HepG2 (cell line): ENCODE measurements around the gene DNAI2. TPM values are rescaled to one million over a fixed set of nuclear protein-coding genes. Genes with fewer than 3 reads are reported as not detected.
A peak's percentile ranks its signal among the peaks of the same experiment; 100 is the strongest.

Source experiments
- ATAC-seq: fragments of 200-7000 bp; cut with Tn5 transposase; 3 replicates; pipeline ENCODE4 v1.9.1; 2020; ENCODE audit warnings: mild to moderate bottlenecking, moderate library complexity
- BruUV-seq: library from RNA; stranded (reverse); fragments of 400-500 nt; replicated peaks from 2 replicates; lab custom pipeline; 2021; lab: Mats Ljungman, UMichigan
- CTCF ChIA-PET: fragments of 300-600 bp; formaldehyde crosslinking; extraction: SDS; loops from one replicate; lab custom pipeline; 2021; ENCODE audit warnings: low total read pairs, inconsistent platforms, low intra/inter-chr PET ratio; lab: Yijun Ruan, JAX
- POLR2A ChIA-PET: fragments of 350-600 bp; sonication (Branson Sonifier 250); formaldehyde crosslinking; loops from one replicate; lab custom pipeline; 2020; ENCODE audit warnings: antibody characterized with exemption, inconsistent platforms; lab: Yijun Ruan, JAX
- DNase-seq: peaks from one replicate; pipeline ENCODE4 v3.0.0-alpha.2; 2015; ENCODE audit warnings: low spot score
- FAIRE-seq: peaks from 3 replicates; lab custom pipeline; 2011; peaks lifted over from hg19 to GRCh38; lab: Jason Lieb, UNC
- H2AFZ ChIP-seq: one replicate; pipeline ENCODE4 v1.6.1; 2011; ENCODE audit warnings: low read length, inconsistent platforms
- H3K27ac ChIP-seq: fragments of 300-600 bp; 3 replicates; pipeline ENCODE4 v1.8.0; 2011; ENCODE audit warnings: mixed run types, mild to moderate bottlenecking, mixed read lengths, low read length, inconsistent platforms; ENCODE audit not compliant: insufficient read depth; ENCODE audit errors: extremely low read length
- H3K27me3 ChIP-seq, 2 experiments: fragments of 200-600 bp in 1 of 2; 2 replicates in 1 of 2; 3 replicates in 1 of 2; pipeline versions ENCODE4 v1.6.0 to v1.8.0; 2011; ENCODE audit warnings: low read length in 2 of 2, mild to moderate bottlenecking in 2 of 2, moderate library complexity in 2 of 2, inconsistent platforms in 1 of 2; ENCODE audit not compliant: insufficient read depth in 2 of 2, control insufficient read depth in 1 of 2
- H3K36me3 ChIP-seq, 2 experiments: fragments of 200-600 bp in 1 of 2; replicated peaks in 1 of 2; 2 replicates in 1 of 2; 3 replicates in 1 of 2; pipeline versions ENCODE4 v1.5.1 to v1.8.0; 2011; ENCODE audit warnings: low read length in 2 of 2, inconsistent platforms in 1 of 2; ENCODE audit not compliant: insufficient read depth in 2 of 2, control insufficient read depth in 1 of 2
- H3K4me1 ChIP-seq: 2 replicates; pipeline ENCODE4 v1.5.1; 2012; ENCODE audit warnings: low read length, inconsistent platforms; ENCODE audit not compliant: insufficient read depth
- H3K4me2 ChIP-seq: 2 replicates; pipeline ENCODE4 v1.6.0; 2011; ENCODE audit warnings: low read depth, low read length, inconsistent platforms
- H3K4me3 ChIP-seq, 3 experiments: fragments of 200-600 bp in 1 of 3; sonication (generic), shearing (Covaris generic) in 1 of 3; replicated peaks in 1 of 3; 2 replicates each; pipeline ENCODE4 v1.5.1; 2011 to 2016; ENCODE audit warnings: low read length in 3 of 3, inconsistent platforms in 2 of 3, low read depth in 2 of 3, mild to moderate bottlenecking in 2 of 3, control low read depth in 1 of 3, mixed read lengths in 1 of 3; ENCODE audit not compliant: insufficient read depth in 1 of 3
- H3K79me2 ChIP-seq: one replicate; pipeline ENCODE4 v1.6.1; 2011; ENCODE audit warnings: low read length, inconsistent platforms; ENCODE audit not compliant: insufficient read depth
- H3K9ac ChIP-seq: 2 replicates; pipeline ENCODE4 v1.6.0; 2011; ENCODE audit warnings: mild to moderate bottlenecking, low read depth, low read length, inconsistent platforms; ENCODE audit not compliant: insufficient read depth
- H3K9me3 ChIP-seq: 2 replicates; pipeline ENCODE4 v1.5.1; 2012; ENCODE audit warnings: mild to moderate bottlenecking, low read length
- H4K20me1 ChIP-seq: 2 replicates; pipeline ENCODE4 v1.6.0; 2011; ENCODE audit warnings: inconsistent platforms, mild to moderate bottlenecking, low read length, moderate library complexity; ENCODE audit not compliant: insufficient read depth
- CREB1 ChIP-seq, 2 experiments: fragments of 450-650 bp in 1 of 2; IDR thresholded peaks; 2 replicates each; pipeline ENCODE4 v1.6.1; 2016 to 2017; ENCODE audit warnings: control low read depth in 1 of 2, mild to moderate bottlenecking in 1 of 2, missing compliant biosample characterization in 1 of 2, missing genetic modification characterization in 1 of 2
- HMG20A ChIP-seq: IDR thresholded peaks from 2 replicates; pipeline ENCODE4 v1.6.1; 2016; ENCODE audit warnings: borderline replicate concordance
- KLF15 ChIP-seq: sonication (generic); formaldehyde crosslinking; IDR thresholded peaks from 2 replicates; pipeline ENCODE4 v1.8.1; 2023; ENCODE audit warnings: borderline replicate concordance, mild to moderate bottlenecking, inconsistent platforms, missing genetic modification reagents, mixed read lengths
- MED1 ChIP-seq: sonication (generic); formaldehyde crosslinking; IDR thresholded peaks from 2 replicates; pipeline ENCODE4 v1.4.0; 2020; ENCODE audit warnings: missing genetic modification reagents
- MXI1 ChIP-seq: IDR thresholded peaks from 3 replicates; pipeline ENCODE4 v1.6.1; 2012; ENCODE audit warnings: low read depth, low read length, inconsistent platforms, borderline replicate concordance
- POLR2AphosphoS5 ChIP-seq: IDR thresholded peaks from 2 replicates; pipeline ENCODE4 v1.6.1; 2012; ENCODE audit warnings: low read depth, low read length
- PREB ChIP-seq: sonication (generic); formaldehyde crosslinking; IDR thresholded peaks from 2 replicates; pipeline ENCODE4 v1.4.0; 2020; ENCODE audit warnings: missing genetic modification reagents
- RORA ChIP-seq: sonication (generic); formaldehyde crosslinking; IDR thresholded peaks from 2 replicates; pipeline ENCODE4 v1.5.0; 2020; ENCODE audit warnings: mild to moderate bottlenecking, missing genetic modification reagents, moderate library complexity
- SKI ChIP-seq: fragments of 450-650 bp; IDR thresholded peaks from one replicate; pipeline ENCODE4 v1.6.1; 2018; ENCODE audit warnings: mild to moderate bottlenecking; ENCODE audit not compliant: partially characterized antibody
- THAP11 ChIP-seq: IDR thresholded peaks from 2 replicates; pipeline ENCODE4 v1.6.1; 2016; ENCODE audit warnings: missing biosample characterization, missing genetic modification reagents
- ZBTB8A ChIP-seq: sonication (generic); formaldehyde crosslinking; IDR thresholded peaks from 2 replicates; pipeline ENCODE4 v1.4.0; 2020; ENCODE audit warnings: mild to moderate bottlenecking, low read depth, missing genetic modification reagents, borderline replicate concordance
- ZNF546 ChIP-seq: sonication (generic); formaldehyde crosslinking; conservative IDR thresholded peaks from 2 replicates; pipeline ENCODE4 v1.8.1; 2023; ENCODE audit warnings: mild to moderate bottlenecking, missing genetic modification reagents
- ZNF597 ChIP-seq: sonication (generic); formaldehyde crosslinking; IDR thresholded peaks from 2 replicates; pipeline ENCODE4 v1.5.0; 2020; ENCODE audit warnings: missing genetic modification reagents
- WGBS: methylation state at CpG from one replicate; pipeline ENCODE4 v1.1.6; 2017; ENCODE audit warnings: low lambda C conversion rate; 5-methylcytosine and 5-hydroxymethylcytosine counted together
- in situ Hi-C: cut with HindIII; loops from 2 replicates; pipeline ENCODE4 v1.10.0; 2017; ENCODE audit warnings: low pct_unique_long_range_greater_than_20kb; ENCODE audit not compliant: extremely low pct_ligation_motif_present
- intact Hi-C: fragments of 100-400 bp; cut with micrococcal nuclease; formaldehyde crosslinking; loops from one replicate; pipeline ENCODE4 v1.10.0; 2022; ENCODE audit not compliant: unreplicated experiment
- polyA plus RNA-seq, 8 experiments: library from polyadenylated mRNA; depleted of rRNA in 3 of 8; stranded (reverse) in 7 of 8; unstranded in 1 of 8; fragments of >200 nt; fragmentation: Illumina TruSeq in 4 of 8; extraction: Trizol in 4 of 8; gene quantifications; 2 replicates each; pipeline versions ENCODE4 v1.2.1 to v1.2.3, GENCODE V29; 2011 to 2016; ENCODE audit warnings: low read depth in 4 of 8, missing spikeins in 1 of 8, mixed read lengths in 1 of 8; ENCODE audit not compliant: insufficient read depth in 1 of 8
- total RNA-seq, 5 experiments: library from RNA; depleted of rRNA; stranded (reverse); fragments of >200 nt; fragmentation: Illumina TruSeq; extraction: Trizol; gene quantifications; 2 replicates each; pipeline ENCODE4 v1.2.3, GENCODE V29; 2016; ENCODE audit warnings: low read depth in 1 of 5
- TF ChIP-seq, protein P1 (sequence below): sonication (generic); formaldehyde crosslinking; IDR thresholded peaks from 2 replicates; pipeline ENCODE4 v1.4.0; 2020; ENCODE audit warnings: missing genetic modification reagents, borderline replicate concordance

The DNAI2 gene
- total and polyA plus RNA-seq, 2 of the 13 experiments (the other 11 are each of a cell fraction or from before 2014, with no cell fraction given): not detected

GRCh38 chr17:74336307-74336706, 62.3 kb downstream of the DNAI2 start:
- Histone ChIP-seq H3K27ac (no peak overlapping the region), H3K9ac (no peak overlapping the region), H3K27me3 (peaks cover 10 to 44% of the 10 kb centered on the region in 2 experiments; a peak in 4 of 5 replicates), H3K9me3 (no peaks in the 10 kb centered on the region), H2AFZ (no peak overlapping the region), H3K4me2 (no peak overlapping the region), H3K79me2 (no peaks in the 10 kb centered on the region), H3K36me3 (no peaks in the 10 kb centered on the region), H3K4me3 (no peak overlapping the region), H4K20me1 (no peaks in the 10 kb centered on the region), H3K4me1 (peaks cover 10% of the 10 kb centered on the region)
- 19% methylated on average over 7 of the region's 7 CpGs for WGBS
- in situ Hi-C loops: no loop called here
- no TSS peak for BruUV-seq
- intact Hi-C loops: no loop called here
- ChIA-PET CTCF (no interaction called here), POLR2A (no interaction called here)
- FAIRE-seq (no peak), DNase-seq (no peak), ATAC-seq (no peak)
- TF ChIP-seq CREB1 (IDR thresholded peaks at IDR 0.05) (peak; percentile 55; the same call in 1 of the 2 replicates), CREB1 (CRISPR knock-in tag; IDR thresholded peaks at IDR 0.05) (no peak), ZNF546 (CRISPR knock-in tag) (no peak)

DNA sequence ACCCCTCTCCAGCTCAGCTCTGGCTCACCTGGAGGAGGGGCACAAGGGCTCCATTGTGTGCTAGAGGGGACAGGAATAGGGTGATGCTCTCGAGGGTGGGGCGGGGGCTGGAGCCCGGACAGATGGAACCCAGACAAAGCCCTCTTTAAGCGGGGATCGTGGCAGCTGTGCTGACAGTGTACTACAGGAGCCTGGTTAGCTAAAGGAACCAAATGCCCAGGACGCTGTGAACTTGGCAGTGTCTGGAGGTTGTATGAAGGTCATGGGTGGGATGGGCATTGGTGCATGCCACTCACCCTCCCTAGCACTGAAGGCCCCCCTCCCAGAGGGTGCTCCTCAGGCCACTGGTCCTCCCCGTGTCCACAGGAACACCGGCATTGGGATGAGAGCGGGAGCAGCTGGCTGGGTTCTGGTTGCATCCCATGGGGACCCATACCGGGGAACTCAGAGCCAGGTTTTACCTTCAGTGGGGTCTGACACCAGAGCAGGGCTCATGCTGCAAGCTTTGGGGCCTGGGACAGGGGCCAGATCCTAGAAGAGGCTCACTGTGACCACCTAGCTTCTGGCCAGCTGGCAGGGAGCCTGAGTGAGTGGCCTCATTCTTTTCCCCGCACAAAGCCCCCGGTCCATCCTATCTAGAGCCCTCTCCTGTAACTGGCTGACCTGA, 63.9 kb downstream of the DNAI2 start:
- no peak for DNase-seq
- no peak for ATAC-seq
- Histone ChIP-seq H2AFZ (no peak overlapping the region), H4K20me1 (no peaks in the 10 kb centered on the region), H3K79me2 (no peaks in the 10 kb centered on the region), H3K4me2 (no peak overlapping the region), H3K9ac (no peak overlapping the region), H3K4me3 (no peak overlapping the region), H3K4me1 (peaks cover 10% of the 10 kb centered on the region), H3K27ac (no peak overlapping the region), H3K36me3 (no peaks in the 10 kb centered on the region), H3K27me3 (peaks cover 7 to 31% of the 10 kb centered on the region in 2 experiments; a peak in 2 of 5 replicates), H3K9me3 (no peaks in the 10 kb centered on the region)
- no peak for FAIRE-seq
- CTCF ChIA-PET: no interaction called here
- 24% methylated on average over 8 of the region's 12 CpGs for WGBS
- intact Hi-C loops: no loop called here
- POLR2A ChIA-PET: no interaction called here
- BruUV-seq: no TSS peak
- in situ Hi-C loops: no loop called here
- TF ChIP-seq MED1 (no peak), PREB (no peak), SKI (no peak), MXI1 (no peak), ZNF597 (no peak), RORA (no peak), ZBTB8A (CRISPR knock-in tag) (no peak), KLF15 (no peak), POLR2AphosphoS5 (no peak), HMG20A (CRISPR knock-in tag) (no peak), THAP11 (CRISPR knock-in tag) (no peak)
- TF ChIP-seq, protein P1, sequence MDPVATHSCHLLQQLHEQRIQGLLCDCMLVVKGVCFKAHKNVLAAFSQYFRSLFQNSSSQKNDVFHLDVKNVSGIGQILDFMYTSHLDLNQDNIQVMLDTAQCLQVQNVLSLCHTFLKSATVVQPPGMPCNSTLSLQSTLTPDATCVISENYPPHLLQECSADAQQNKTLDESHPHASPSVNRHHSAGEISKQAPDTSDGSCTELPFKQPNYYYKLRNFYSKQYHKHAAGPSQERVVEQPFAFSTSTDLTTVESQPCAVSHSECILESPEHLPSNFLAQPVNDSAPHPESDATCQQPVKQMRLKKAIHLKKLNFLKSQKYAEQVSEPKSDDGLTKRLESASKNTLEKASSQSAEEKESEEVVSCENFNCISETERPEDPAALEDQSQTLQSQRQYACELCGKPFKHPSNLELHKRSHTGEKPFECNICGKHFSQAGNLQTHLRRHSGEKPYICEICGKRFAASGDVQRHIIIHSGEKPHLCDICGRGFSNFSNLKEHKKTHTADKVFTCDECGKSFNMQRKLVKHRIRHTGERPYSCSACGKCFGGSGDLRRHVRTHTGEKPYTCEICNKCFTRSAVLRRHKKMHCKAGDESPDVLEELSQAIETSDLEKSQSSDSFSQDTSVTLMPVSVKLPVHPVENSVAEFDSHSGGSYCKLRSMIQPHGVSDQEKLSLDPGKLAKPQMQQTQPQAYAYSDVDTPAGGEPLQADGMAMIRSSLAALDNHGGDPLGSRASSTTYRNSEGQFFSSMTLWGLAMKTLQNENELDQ (CRISPR knock-in tag): no peak
